COR-L47 (cell line): ENCODE data around the gene MROH2A.

Source experiments
- DNase-seq: peaks from one replicate; lab custom pipeline; 2025; lab: John Stamatoyannopoulos, UW

Gene MROH2A

DNA sequence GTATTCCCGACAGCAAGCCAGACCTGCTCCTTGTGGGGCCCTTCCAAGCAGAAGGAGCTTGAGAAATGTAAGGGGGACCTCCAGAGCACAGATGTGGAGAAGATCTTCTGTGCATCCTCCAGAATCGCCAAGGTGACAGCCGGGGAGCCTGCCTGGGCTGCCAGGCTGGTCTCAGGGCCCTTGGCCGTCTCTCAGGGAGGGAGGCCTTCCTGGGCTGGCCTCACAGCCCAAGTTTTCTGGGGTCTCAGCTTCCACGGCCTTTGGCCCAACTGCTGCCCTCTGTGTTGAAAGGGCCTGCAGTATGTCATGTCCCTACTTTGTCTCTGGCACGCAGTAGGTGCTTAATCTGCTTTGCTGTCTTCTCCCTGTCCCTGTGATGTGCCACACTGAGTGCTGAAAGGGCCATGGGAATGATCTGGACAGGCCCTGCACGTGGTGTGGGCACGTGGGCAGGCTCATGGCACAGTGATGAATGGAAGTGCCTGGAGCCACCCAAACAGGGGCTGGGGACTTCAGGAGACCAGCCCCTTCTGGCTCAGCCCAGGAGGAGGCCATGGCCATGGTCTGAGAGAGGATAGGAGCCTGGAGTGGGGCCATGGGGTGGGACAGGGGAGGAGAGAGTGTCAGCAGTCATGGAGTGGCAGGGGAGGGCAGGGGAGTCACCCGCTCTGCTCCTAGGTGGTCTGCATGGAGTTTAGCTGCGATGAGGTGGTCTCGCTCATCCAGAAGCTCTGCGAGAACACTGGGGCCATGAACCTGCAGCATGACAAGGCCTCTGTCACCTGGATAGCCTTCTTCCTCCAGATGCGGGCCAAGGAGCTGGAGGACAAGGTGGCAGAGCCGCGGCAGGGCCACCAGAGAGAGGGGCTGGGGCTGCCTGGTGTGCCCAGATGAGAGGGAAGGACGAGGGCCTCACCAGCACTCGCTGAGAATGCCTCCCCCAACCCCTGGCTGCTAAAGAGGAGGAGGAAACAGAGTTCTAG, 40.8 kb downstream of the MROH2A start:
- no peak for DNase-seq

DNA sequence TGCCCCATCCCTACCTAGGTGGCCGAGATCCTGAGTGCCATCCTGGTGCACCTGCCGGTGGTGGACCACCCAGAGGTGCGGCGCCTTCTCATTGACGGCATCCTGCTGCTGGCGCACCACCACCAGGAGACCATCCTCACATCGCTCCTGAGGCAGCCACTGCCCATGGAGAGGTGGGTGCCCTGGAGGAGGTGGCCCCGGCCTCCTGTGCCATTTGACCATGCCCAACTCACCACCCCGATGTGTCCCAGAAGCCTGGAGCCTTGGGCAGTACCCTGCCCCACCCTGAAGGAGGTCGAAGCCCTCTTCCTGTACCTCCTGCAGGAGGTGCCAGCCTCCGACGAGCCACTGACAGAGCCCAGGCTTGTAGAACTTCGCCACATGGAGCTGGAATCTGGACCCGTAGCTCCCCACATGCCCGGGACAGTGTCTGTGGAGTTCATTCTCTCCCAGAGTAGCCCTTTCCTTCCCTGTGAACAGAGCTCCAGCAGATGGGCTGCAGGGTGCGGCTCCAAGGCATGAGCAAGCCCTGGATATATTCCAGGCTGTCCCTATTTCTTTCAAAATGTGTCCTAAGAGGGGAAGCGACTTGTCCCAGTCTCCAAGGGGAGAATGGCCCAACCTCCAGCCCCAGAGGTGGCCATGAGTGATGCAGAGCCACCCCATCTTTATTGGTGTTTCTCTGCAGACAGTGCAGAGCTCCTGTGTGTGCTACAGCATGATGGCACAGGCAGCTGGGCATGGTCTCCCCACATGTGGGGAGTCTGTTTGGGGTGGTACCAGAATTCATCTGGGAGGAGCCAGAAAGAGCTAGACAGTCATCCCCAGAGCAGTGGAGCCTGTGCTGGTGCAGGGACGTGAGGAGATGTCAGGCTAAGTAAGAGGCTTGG, 42.0 kb downstream of the MROH2A start:
- no peak for DNase-seq

DNA sequence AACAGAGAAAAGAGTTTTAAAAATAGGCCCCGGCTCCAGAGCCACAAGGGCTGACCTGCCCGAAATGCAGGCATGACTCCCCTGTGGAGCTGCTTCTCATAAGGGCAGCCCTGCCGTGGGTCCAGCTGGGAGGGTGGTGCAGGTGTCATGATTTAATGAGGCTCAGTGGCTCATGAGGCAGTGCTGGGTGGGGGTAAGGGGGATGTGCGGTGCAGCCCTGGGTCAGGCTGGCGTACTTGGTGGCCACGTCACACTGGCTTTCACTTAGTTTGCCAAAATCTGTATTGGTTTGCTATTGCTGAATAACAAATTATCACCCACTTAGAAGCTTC, 42.6 kb downstream of the MROH2A start:
- DNase-seq, result no peak

DNA sequence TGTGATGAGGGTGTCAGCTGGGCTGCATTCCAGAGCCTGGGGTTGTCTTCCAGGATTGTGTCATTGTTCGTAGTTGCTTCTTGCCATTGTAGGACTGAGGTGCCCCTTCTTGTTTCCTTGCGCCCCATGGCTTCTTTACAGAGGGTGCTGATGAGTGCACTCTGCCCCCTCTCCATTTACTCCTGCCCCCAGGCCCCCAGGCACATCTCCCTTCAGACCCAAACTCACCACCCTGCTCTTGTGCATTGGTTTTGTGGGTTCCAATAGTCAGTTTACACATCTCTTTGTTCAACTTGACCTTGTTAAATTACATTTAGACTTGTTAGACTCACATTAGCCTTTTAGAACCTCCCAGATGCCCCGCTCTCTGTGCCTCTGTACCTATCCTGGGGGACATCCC, 43.1 kb downstream of the MROH2A start:
- no peak for DNase-seq

DNA sequence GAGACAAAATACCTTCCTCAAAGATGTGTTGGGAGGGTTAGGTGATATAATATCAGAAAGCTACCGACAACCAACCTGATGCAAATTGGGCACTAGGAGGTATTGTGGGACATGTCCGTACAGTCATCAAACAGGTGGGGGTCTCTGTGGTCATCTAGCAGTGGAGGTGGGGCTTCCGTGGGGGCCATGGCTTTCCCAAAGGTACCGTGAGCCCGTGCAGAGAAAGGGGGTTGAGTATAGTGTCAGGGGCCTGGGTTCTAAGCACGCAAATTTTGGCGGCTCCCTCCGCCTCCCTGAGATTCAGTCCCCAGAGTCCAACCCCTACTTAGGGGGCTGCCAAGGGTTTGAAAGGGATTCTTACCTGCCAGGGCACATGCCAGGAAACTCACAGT, 43.6 kb downstream of the MROH2A start:
- DNase-seq, result no peak

GRCh38 chr2:233822101-233822771, 44.1 kb downstream of the MROH2A start:
- DNase-seq, result no peak

GRCh38 chr2:233822781-233823730, 44.9 kb downstream of the MROH2A start:
- no peak for DNase-seq

- no peak for DNase-seq
Measured at GRCh38 chr2:233823731-233824121, 45.6 kb downstream of the MROH2A start.

DNA sequence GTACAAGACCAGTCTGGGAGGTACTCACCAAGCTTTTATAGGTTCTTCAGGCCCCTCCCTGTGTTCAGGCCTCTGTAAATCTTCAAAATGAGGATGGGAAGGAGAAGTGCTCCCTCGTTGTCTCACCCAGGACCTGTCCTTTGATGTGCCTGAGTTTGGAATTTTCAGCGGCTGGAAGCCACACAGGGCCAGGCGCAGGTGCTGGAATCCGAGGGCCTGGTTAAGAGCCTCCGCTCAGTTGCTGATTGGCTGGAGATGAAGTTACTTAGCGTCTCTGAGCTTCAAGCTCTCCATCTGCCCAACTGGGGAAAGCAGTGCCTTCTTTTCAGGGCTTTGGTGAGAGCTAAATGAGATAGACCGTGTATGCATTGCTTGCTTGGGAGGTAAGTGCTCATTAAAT, 46.2 kb downstream of the MROH2A start:
- no peak for DNase-seq

- no peak for DNase-seq
Measured at GRCh38 chr2:233828546-233829192, 50.5 kb downstream of the MROH2A start.

DNA sequence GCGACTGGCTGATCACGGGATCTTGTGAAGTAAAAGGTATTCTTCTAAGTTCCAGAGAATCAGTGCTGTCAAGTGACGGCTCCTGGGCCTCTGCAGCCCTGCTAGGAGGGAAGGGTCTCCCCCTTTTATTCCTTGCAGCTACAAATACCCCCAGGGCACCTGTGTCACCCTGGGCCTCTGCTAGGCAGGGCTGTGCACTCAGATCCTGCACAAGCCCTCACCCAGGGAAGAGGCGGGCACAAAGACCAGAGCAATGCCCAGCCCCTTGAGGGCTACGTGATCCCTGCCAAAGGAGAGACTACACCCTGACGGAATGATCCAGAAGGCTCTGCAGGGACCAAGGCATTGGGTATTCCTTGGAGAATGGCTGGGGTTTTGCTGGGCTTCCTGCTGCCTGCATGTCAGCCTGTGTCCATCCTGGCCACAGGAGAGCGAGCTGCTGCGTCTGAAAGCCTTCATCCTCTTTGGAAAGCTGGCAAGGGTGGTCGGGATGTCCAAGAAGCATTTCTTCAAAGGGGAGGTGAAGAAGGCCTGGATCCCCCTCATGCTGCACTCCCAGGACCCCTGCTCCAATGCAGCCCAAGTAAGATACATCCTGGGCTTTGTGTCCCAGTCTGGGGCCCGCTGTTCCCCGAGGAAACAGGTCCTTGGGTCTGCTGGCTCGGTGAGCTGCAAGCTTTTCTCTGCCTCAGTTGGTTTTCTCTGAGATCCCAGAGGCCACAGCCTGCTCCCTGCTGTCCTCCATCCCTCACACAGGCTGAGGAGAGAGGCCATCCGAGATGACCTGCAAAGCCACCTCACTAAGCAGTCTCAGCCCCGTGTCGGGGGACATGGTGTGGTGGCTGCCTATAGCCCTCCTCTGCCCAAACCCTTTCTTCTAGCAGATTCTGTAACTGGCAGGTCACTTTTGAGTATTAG, 51.3 kb downstream of the MROH2A start:
- DNase-seq, result no peak

GRCh38 chr2:233830111-233830802, 52.1 kb downstream of the MROH2A start:
- DNase-seq, result no peak

DNA sequence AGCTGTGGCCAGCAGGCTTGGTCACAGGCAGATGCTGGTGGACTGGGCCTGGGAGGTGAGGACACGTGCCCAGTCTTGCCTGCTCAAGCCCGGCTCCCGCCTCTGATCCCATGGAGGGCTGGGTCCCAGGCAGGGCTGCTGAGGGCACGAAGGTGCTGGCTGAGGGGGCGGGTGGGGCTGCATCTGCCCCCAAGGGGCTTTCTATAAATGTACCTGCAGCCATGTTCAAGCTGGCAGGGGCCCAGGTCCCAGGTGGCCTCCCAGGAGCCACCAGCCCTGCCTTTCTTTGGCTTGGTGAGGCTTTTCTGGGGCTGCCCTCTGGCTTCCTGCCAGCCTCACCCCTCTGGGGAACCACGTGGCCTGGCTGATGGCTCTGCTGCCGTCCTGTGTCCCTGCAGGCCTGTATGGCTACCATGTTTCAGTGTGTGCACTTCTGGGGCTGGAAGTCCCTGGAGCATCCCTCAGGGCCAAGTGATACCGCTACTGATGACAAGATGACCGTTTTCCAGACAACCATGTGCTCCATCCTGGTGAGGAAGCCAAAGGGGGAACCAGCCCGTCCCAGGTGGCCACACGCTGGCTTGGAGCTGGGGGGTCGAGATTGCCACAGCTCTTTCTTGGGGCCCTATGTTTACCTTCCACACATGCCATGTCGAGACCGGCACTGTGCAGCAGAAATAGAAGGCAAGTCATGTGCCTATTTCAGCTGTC, 53.0 kb downstream of the MROH2A start:
- no peak for DNase-seq

GRCh38 chr2:233831861-233832260, 53.7 kb downstream of the MROH2A start:
- DNase-seq, result no peak

GRCh38 chr2:233832414-233832813, 54.3 kb downstream of the MROH2A start:
- DNase-seq, result no peak

- no peak for DNase-seq
Measured at GRCh38 chr2:233832869-233833311, 54.8 kb downstream of the MROH2A start.

DNA sequence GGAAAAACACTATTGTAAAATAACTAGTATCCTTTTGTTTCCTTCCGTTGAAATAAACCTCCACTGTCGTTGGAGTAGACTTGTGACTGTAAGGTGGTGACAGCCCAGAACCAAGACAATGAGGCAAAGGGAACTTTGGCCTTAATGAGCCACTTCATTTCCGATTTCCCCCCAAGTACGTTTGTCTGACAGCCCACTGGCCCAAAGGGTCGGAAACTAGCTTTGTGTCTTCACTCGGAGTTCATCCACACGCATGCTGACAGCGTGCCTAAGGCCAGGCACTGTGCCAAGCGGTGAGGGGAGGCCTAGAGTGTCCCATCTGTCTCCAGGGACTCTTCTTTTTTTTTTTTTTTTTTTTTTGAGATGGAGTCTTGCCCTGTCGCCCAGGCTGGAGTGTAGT, 55.2 kb downstream of the MROH2A start:
- DNase-seq, result no peak
